HG03521 (cell line): ENCODE measurements around the gene LAYN.

Source experiments
- ATAC-seq: cut with Tn5 transposase; IDR thresholded peaks from one replicate; pipeline ENCODE4 v1.9.1; 2021; ENCODE audit warnings: mild to moderate bottlenecking, moderate library complexity; ENCODE audit not compliant: unreplicated experiment

LAYN gene

DNA sequence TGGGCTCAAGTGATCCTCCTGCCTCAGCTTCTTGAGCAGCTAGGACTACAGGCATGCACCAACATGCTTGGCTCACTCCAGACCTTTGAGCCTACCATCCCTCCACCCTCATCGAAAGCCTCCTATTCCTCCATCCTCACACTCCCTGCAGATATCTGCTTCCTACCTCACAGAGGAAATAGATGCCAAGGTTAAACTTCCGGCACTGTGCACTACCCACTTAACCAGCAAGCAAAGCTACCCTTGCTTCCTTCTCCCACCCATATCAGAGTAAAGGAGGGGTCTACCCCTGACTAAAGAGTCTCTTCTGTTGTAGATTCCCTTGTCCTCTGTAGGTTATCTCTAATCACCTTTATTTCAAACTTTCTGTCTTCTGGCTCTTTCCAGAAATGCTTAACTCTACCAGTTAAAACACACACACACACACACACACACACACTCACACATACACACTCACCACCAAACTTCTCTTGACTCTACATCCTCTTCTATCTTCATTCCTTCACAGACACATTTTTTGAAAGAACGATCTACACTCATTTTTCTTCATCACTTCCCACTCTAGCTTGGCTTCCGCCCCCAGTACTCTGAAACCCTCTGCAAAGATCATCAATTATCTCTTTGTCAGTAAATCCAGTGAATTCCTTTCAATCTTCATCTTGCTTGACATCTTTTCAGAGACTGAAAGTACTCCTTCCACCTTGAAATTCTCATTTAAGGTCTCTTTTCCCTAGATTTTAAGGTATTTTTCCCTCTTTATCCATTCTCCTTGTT lies 50.9 kb downstream of the LAYN start:
- ATAC-seq: no peak

DNA sequence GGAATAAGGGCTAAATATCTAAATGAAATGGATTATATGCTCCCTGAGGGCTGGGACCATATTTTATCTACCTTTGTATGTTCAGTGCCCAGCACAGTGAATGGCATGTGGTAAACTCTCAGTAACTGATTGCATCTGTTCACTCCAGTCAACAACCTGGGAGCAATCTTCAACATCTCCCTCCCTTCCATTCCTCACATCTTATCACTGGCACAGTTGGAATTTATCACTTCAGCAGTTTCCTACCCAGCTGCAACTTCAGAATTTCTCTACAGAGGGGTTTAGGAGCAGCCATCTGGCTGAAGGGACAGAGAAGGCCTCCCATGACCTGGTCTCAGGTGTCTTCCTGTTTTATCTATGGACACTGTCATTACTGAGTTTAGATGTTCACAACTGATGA lies 52.0 kb downstream of the LAYN start:
- ATAC-seq: no peak

DNA sequence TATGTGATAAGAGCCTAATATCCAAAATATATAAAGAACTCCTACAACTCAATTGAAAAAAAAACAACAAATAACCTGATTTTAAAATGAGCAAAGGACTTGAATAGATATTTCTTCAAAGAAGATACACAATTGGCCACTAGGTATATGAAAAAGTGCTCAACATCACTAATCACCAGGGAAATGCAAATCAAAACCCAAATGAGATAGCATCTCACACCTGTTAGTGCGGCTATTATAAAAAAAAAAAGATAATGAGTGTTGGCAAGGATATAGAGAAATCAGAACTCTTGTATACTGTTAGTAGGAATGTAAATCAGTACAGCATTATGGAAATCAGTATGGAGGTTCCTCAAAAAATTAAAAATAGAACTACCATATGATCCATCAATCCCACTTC lies 55.8 kb downstream of the LAYN start:
- no peak for ATAC-seq

DNA sequence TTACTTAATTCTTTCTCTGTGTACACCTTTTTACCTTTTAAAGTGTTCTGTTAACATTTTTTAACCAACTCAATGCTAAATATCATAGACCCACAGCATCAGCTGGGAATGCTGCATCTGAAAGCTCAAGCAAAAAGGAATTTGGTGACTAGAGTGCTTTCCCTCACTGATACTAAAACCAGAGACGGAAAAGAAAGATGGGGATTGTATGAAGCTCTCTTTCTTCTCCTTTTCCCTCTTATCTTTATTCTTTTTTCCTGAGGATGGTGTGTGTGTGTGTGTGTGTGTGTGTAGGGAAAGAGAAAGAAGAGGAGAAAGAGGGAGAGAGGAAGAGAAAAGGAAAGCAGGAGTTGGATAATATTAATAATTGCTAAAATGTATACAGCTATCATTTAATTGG lies 57.6 kb downstream of the LAYN start:
- no peak for ATAC-seq

DNA sequence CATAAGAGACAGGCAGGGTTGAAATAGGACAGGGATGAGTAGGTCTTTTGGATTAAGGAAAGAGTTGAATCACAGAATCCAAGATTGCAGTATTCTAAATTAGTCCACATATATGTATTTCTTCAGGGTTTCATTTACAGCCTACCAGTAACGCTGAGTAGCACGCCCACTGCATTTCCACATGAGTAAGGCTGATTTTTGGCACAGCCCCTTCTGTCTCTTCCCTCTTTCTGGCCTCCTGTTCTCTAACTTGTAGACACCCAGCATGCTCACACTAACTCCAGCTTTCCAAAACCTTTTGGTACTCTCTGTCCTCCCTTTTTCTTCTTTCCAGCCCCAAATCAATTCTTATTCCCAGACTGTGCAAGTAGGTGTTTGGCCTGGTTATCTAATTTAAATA lies 58.0 kb downstream of the LAYN start:
- no peak for ATAC-seq

DNA sequence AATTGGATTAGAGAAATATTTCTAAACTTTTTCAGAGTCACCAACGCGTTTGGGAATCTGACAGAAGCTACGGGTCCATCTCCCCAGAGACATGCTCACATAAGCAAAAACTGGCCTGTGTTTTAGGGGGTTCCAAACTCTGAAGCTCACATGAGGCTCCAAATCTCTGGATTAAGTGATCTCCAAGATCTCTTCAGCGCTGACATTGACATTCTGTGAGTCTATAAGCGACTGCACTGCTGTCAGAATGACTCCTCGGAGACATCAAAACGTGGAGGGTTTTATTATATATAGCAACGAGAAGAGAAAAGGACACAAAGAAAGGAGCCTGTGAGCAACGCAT lies 61.1 kb downstream of the LAYN start:
- ATAC-seq: no peak

DNA sequence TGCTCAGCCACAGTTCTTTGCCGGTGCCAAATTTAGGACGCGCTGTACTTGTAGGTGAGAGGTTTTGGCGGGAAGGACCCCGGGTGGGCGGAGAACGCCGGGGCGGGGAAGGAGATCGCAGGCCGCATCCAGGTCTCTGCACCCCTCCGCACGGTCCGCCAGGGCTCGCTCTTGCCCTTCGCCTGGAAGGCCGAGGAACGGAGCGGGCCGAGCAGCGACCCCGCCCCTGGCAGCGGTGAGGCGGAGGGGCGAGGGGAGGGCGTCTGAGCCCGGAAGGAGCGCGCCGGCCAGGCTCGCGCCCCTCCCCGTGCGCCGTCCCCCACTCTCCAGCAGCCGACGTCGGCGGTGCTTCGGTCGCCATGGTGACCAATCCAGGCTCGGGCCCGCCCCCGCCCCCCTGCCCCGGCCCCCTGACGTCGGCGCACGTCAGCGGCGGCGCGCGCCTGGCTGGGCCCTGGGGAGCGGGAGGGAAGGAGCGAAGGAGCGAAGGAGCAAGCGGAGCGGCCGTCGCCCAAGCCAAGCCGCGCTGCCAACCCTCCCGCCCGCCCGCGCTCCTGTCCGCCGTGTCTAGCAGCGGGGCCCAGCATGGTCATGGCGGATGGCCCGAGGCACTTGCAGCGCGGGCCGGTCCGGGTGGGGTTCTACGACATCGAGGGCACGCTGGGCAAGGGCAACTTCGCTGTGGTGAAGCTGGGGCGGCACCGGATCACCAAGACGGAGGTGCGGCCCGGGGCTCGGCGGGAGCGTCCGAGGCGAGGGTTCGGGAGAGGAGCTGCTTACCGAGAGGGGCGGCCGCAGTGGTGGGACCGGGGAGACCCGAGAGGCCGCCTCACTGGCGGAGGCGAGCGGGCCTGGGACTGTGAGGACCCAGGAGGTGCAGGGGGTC lies 61.7 kb downstream of the LAYN start, which contains the start of gene SIK2:
Gene SIK2 (plus strand): TSS at position 471 of the 886 bp plus-strand sequence. CDS start 115 bp downstream, at position 586.
- ATAC-seq: peak; percentile 81

DNA sequence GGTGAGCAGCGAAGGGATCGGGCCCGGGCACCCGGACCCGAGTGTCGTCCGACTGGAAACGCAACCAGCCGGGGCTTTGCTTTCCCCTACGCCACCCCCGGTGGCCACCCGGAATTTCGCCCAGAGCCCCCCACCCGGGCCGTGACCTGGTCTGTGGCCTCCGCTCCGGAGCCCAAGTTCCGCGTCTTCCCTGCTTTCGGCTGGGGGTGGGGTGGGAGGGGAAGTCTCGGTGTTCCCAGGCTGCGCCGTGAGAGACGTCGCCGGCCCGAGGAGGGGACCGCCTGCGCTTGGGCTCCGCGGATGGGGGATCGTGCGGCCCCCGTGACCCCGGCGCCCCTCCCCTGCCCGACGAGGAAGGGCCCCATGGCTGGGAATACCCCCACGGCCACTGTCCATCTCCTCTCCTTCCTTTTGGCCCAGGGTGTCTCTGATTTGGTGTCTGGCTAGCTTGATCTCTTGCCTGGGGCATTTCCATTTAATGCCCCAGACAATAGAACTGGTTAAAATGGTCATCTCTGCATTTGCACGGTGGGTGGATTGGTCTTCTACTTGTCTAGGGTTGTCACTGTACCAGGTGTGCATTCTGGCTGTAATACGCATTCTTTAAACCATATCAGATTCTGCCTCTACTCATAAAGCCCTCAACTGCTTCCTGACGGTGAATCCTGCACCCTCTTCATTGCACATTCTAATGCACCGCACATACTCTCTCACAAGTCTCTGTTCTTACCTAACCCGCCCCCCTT lies 62.5 kb downstream of the LAYN start:
- no peak for ATAC-seq

DNA sequence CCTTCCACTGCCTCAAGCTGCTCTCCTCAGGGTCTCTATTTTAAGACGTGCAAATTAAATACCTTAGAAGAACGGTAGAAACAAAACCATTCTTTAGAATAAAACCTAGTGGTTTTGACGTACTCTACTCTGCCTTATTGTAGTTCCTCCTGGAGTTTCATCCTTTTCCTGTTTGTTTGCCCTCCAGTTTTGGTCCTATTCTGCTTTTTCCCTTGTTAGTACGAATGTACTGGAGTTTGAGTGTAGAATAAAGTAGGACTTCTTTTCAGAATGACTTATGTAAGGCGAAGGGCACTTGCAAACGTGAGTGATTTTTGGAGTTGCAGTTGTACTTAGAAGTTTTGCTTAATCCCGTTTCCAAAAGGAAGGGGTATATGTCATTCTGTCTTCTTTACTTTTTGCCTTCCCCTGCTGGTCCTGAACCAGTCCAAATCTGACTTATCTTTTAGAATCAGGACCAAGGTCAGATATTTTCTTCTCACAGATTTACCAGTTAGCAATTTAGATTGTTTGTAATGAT lies 63.2 kb downstream of the LAYN start:
- no peak for ATAC-seq

DNA sequence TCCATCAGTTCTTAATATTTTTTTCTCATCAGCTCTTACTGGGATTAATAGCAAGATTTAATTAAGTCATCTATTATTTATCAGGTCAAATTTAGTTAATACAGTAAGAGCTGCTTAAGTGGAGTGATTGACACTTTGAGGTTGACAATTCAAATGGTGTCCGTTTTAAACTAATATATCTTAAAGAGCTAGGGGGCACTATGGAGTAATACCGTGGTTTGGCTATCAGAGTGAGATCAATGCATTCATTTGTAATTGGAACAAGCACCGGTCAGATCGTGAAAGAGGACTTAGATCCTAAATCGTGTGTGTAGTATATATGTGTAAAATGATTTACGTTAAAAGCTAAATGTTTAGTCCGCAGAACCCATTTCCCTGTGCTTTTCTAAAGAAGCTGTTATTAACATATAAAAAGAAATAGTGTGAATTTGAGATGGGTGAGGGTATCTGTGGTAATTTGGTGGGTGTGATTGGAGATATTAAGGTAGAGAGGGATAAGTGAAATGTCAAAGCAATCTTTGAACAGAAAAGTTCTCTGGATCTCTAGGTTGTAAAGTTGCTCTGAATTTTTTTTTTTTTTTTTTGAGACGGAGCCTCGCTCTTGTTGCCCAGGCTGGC lies 64.0 kb downstream of the LAYN start:
- no peak for ATAC-seq

DNA sequence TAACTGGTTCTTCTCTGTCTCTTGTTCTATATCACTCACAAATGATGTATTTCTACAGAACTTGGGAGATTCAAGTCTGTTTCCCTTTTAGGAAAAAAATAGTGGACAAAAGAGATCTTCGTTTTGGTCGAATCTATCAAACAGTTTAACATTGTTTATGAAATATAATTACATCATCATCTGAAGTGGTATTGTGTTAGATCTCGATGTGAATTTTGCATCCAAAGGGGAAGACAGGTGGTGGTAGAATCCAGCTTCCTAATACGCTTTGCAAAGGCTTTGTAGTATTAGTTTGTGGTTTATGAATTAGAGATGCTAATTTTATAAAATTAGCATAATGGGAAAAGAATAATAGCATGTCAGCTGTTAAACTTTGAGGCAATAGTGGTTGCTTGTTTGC lies 65.2 kb downstream of the LAYN start:
- ATAC-seq: no peak

DNA sequence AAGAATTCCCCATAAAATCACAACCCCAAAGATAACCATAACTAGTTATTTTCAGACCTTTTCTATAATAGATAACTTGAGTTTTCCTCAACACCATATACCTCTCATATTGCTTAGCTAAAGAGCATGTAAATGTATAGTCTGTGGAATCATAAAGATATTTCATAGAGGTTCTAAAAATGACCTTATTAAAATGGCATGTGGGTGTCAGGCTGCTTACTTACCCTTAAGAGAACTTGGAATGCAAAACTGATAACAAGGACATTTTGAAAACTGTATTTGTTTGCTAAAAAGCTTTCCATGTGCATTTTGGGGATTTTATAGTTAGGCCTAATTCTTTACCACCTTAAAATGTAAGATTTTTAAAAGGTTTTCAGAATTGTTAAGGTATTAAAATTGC lies 66.5 kb downstream of the LAYN start:
- ATAC-seq: no peak

DNA sequence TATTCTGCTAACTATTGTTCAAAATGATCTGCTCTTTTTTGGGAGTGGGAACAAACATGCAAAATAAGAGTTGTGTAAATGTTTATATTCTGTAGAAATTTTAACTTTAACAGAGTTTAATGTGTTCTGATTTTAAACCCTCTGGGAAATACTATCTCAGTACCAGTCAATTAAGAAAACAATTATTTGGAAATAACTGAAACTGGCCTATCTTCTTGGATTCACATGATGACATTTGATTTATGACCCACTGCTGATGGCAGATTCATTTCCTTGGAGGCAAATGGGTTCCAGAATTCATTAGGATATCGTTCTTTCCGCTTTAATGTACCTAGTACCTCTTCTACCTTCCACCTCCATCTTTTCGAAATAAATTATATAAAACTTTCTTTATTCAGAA lies 67.2 kb downstream of the LAYN start:
- ATAC-seq: no peak
